ENCODE data around the gene CACNG5.

Gene CACNG5

GRCh38 chr17:66849851-66850580 lies 15.1 kb downstream of the CACNG5 start:
- no peak for DNase-seq (ENCODE audit: low read depth)
- no peak overlapping the region for H3K4me3 ChIP-seq (ENCODE audit: control insufficient read depth, low read depth, low read length)
- TF ChIP-seq CTCF (conservative IDR thresholded peaks at IDR 0.05; ENCODE audit: control insufficient read depth, insufficient read depth, low read depth, low read length), result no peak

GRCh38 chr17:66850692-66851091 lies 15.8 kb downstream of the CACNG5 start:
- TF ChIP-seq CTCF (conservative IDR thresholded peaks at IDR 0.05; ENCODE audit: control insufficient read depth, insufficient read depth, low read depth, low read length), result no peak
- peak; percentile 20 for DNase-seq (ENCODE audit: low read depth)
- no peak overlapping the region for H3K4me3 ChIP-seq (ENCODE audit: control insufficient read depth, low read depth, low read length)

GRCh38 chr17:66855204-66855603 lies 20.3 kb downstream of the CACNG5 start:
- no peak for DNase-seq (ENCODE audit: low read depth)
- peak; percentile 38 for TF ChIP-seq CTCF (conservative IDR thresholded peaks at IDR 0.05; ENCODE audit: control insufficient read depth, insufficient read depth, low read depth, low read length)
- H3K4me3 ChIP-seq (ENCODE audit: control insufficient read depth, low read depth, low read length), result no peak overlapping the region

GRCh38 chr17:66858226-66859083 lies 23.5 kb downstream of the CACNG5 start:
- no peak overlapping the region for H3K4me3 ChIP-seq (ENCODE audit: control insufficient read depth, low read depth, low read length)
- no peak for TF ChIP-seq CTCF (conservative IDR thresholded peaks at IDR 0.05; ENCODE audit: control insufficient read depth, insufficient read depth, low read depth, low read length)
- DNase-seq (ENCODE audit: low read depth), result no peak

- no peak overlapping the region for H3K4me3 ChIP-seq (ENCODE audit: control insufficient read depth, low read depth, low read length)
- TF ChIP-seq CTCF (conservative IDR thresholded peaks at IDR 0.05; ENCODE audit: control insufficient read depth, insufficient read depth, low read depth, low read length), result no peak
- no peak for DNase-seq (ENCODE audit: low read depth)
Measured at GRCh38 chr17:66859353-66859752, 24.4 kb downstream of the CACNG5 start.

- TF ChIP-seq CTCF (conservative IDR thresholded peaks at IDR 0.05; ENCODE audit: control insufficient read depth, insufficient read depth, low read depth, low read length), result no peak
- H3K4me3 ChIP-seq (ENCODE audit: control insufficient read depth, low read depth, low read length), result no peak overlapping the region
- no peak for DNase-seq (ENCODE audit: low read depth)
Measured at GRCh38 chr17:66860204-66860603, 25.3 kb downstream of the CACNG5 start.
